GM21737 (cell line): ENCODE data around the gene KRTAP4-9.
"Not testable (repeated sequence)": the region's sequence is repeated elsewhere in the genome, so short reads cannot be mapped to it uniquely, and the experiment has no call there.

Source experiments
- ATAC-seq: cut with Tn5 transposase; IDR thresholded peaks from one replicate; pipeline ENCODE4 v1.9.1; 2021; ENCODE audit warnings: mild to moderate bottlenecking, moderate library complexity; ENCODE audit not compliant: unreplicated experiment

Gene KRTAP4-9

DNA sequence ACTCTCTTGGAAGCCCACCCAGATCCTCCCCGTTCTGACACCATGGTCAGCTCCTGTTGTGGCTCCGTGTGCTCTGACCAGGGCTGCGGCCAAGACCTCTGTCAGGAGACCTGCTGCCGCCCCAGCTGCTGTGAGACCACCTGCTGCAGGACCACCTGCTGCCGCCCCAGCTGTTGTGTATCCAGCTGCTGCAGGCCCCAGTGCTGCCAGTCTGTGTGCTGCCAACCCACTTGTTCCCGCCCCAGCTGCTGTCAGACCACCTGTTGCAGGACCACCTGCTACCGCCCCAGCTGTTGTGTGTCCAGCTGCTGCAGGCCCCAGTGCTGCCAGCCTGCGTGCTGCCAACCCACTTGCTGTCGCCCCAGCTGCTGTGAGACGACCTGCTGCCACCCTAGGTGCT is at the start of gene KRTAP4-9:
Gene KRTAP4-9, plus strand, starts transcription at position 43 of the 400 bp plus-strand sequence. Its CDS starts 0 bp downstream, at position 43.
- ATAC-seq, result not testable (repeated sequence)

DNA sequence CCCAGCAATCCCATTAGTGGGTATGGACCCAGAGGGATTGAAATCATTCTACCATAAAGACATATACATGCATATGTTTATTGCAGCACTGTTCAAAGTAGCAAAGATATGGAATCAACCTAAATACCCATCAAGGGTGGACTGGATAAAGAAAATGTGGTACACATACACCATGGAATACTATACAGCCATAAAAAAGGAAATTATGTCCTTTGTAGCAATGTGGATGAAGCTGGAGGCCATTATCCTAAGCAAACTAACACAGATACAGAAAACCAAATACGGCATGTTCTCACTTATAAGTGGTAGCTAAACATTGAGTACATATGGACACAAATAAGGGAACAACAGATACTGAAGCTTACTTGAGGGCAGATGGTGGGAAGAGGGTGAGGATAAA is 47.6 kb upstream of the KRTAP4-9 start:
- no peak for ATAC-seq

DNA sequence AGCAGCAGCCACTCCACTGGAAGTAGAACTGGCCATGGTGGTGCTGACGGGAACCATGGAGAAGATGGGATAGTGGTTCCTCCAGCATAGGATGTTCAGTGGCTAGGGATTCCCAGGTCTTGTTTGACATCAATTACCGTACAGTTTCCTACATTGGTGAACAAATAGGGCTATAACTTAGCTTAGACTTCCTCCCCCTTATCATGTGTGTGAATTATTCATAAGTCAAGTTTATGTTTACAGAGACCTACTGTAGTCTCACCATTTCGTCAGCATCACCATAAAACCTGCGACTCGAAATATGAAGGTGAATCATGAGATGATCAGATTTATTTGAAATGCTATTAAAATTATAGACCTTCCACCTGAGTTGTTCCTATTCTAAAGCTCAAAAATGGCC is 46.4 kb upstream of the KRTAP4-9 start:
- no peak for ATAC-seq

DNA sequence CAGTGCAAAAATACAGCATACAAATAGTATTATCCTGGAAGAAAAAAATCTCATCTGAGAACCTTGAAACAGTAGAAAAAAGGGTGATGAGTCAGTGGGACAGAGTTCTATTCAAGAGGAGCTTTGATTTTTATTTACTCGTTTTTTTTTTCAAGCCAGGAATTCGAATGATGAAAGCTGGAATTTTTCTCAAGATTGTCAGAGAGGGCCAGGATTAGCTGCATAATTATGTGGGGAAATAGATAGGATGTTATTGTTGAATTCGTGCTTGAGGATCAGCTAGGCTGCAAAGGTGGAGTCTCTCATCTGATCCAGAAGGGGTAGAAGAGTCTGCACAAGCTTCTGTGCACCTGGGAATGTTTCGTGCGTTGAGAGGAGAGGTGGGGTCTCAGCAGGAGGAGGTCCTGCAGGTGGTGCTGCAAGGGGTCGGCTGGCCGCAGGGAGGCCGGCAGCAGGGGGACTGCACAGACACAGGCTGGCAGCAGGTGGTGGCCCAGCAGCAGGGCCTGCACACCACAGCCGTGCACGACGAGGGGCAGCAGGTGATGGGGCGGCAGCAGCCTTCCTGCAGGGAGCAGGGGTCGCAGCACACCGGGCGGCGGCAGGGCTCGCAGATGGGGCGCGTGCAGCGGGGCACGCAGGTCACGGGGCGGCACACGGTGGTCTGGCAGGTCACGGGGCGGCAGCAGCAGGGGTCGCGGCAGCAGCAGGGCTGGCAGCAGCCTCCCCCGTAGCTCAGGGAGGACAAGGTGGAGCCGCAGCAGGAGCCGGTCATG is 45.7 kb upstream of the KRTAP4-9 start:
- ATAC-seq, result not testable (repeated sequence)

DNA sequence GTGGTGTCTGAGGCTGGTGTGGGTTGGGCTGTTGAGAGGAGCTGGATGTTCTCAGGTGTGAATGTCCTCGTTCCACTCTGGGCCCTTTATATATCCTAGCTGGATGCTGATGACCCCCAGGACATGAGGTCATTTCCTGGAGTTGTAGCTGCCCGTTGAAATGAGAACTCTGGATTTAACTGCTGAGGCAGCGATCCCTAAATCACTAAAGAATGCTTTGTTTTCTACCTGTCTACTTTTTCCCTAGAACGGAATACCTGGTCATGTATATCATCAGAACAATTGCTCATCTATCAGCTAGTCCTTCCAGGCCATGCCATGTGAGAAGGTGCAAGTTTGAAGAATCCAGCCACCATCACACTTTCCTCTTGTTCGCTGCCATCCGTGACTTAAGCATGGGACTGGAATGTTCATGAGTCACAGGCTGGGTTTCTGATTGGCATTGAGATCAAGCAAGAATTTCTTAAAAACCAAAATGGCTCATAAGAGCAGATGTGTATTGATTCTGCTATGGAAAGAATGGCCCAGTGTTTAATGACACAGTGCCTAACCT is 45.1 kb upstream of the KRTAP4-9 start, which contains the start of gene KRTAP2-3:
Gene KRTAP2-3, minus strand, starts transcription at position 63 of the 553 bp plus-strand sequence. CDS start 64 bp downstream, outside the sequence.
- no peak for ATAC-seq

DNA sequence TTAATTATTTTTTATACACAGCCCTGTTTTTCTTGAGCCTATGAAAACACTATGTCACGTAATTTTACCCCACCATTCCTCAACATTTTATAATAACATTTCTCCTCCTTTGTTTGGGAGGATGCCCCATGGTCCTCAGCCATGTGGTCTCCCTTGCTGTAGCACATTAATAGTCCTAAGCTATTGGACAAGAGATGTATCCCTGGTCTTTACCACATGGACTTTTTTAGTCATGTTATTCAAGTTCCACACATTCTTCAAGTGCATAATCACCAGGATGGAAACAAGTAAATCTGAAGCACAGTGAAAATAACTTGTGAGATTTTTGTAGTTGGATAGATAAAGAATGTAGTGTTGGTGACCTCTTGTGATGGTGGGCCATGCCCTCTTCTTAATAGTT is 43.2 kb upstream of the KRTAP4-9 start:
- no peak for ATAC-seq

DNA sequence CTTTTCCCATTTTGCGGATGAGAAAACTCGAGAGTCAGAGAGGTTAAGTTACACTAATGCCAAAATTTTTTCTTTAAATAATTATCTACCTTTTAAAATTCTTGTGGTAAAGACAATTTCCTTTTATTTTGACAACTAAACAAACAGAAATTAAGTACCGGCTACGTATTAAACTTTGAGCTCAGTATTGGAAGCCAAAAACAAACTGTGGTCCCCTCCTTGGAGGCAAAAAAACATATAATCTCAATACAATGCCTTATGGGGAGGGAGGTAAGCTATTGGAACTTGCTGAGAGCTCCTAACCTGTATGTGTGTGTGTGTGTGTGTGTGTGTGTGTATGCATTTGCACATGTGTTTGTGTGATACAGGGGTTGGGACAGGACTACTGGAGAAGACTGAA is 41.7 kb upstream of the KRTAP4-9 start:
- no peak for ATAC-seq

DNA sequence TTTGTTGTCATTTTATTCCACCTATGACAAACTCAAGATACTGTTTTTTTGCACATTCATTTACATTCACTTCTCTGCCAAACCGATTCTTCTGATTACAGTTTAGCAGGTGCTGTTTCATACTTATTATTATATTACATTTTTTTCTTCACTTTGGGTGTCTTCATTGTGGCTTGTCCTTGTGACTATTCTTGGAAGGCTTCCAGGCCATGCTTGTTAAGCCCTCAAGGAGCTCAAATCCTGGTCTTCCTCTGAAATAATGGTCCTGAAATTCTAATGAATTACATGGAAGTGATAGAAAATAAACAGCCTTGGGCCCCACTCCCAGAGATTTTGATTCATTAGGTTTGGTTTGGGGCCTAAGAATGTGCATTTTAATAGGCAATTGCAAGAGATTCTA is 40.9 kb upstream of the KRTAP4-9 start:
- ATAC-seq, result no peak

DNA sequence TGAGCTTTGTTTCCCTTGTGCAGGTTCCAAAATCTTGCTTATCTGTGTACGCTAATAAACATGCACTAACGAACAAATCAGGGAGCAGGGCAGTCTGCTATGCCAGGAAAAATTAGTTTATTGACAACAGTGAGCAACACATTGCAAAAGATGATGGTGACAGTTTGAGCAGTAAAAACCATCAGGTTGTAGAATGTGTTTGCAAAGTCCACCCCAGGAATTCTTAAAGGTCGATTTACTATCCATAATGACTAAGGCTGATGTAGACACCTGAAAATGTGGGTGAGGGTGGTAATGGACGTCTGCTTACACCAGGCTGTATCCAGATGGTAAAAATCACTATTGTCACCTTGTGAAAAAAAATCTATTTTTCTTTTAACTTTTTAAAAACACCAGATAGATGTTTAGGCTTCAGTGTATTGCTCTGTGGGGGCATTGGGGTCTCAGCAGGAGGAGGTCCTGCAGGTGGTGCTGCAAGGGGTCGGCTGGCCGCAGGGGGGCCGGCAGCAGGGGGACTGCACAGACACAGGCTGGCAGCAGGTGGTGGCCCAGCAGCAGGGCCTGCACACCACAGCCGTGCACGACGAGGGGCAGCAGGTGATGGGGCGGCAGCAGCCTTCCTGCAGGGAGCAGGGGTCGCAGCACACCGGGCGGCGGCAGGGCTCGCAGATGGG is 40.0 kb upstream of the KRTAP4-9 start:
- ATAC-seq, result not testable (repeated sequence)

DNA sequence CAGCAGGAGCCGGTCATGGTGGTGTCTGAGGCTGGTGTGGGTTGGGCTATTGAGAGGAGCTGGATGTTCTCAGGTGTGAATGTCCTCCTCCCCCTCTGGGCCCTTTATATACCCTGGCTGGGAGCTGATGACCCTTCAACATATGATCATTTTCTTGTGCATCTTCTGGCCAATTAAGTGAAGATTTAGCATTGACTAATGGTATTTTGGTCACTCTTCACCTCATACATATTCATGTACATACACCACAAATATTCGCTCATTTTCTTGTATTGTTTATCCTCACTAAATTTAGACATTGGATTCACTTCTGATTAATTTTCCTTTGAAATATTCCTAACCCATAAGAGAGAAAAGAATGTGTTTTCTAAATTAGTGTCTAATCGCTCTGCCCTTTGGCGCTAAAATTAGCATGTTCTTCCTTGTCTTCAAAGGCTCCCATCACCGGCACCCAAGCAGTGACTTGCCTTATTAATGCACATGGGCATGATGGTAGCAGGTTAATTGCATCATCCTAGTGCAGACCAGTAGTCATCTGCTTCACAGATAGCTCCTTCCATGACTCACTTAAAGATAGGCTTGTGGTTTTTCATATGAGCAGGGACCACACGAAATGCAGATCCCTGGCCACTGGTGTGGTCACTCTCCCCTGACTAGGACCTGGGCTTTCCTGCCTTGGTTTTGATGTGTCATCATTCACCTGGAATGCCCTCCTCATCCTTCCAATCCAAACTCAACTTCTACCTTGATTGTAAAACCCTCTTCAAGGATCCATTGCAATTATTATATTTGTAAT is 39.2 kb upstream of the KRTAP4-9 start, which contains the start of gene KRTAP2-4:
Gene KRTAP2-4, minus strand, starts transcription at position 51 of the 796 bp plus-strand sequence. Its CDS starts 34 bp downstream, at position 17.
- ATAC-seq, result no peak

DNA sequence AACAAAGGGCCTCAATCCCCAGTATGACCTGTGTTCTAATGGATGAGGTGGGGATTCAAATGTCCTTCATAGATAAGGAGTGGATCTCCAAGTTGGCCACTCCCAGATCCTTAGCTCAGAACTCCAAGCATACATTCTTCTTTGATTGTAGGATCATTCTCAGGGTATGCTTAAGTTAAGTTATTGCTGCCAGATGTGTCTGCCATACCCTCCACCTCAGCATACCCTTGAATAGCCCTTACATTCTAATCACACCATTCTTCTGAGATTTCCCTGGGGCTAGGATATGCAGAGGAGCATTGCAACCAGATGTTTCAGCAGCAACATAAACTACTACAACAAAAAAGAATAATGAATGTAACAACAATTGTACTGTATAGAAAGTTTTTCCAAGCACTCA is 37.9 kb upstream of the KRTAP4-9 start:
- no peak for ATAC-seq

DNA sequence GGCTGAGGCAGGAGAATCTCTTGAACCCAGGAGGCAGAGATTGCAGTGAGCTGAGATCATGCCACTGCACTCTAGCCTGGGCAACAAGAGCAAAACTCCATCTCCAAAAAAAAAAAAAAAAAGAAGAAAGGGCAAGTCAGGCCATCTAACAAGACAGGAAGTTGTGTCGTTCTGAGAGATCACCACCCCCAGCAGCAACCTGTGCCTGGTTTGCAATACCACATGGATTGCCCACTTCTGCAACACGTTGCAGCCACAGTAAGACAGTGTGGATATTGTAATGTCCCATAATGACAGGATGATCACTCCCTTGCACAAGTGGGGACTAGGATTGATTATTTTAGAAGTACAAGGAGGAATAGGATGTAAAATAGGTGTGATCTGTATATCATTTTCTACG is 36.2 kb upstream of the KRTAP4-9 start:
- ATAC-seq, result no peak

DNA sequence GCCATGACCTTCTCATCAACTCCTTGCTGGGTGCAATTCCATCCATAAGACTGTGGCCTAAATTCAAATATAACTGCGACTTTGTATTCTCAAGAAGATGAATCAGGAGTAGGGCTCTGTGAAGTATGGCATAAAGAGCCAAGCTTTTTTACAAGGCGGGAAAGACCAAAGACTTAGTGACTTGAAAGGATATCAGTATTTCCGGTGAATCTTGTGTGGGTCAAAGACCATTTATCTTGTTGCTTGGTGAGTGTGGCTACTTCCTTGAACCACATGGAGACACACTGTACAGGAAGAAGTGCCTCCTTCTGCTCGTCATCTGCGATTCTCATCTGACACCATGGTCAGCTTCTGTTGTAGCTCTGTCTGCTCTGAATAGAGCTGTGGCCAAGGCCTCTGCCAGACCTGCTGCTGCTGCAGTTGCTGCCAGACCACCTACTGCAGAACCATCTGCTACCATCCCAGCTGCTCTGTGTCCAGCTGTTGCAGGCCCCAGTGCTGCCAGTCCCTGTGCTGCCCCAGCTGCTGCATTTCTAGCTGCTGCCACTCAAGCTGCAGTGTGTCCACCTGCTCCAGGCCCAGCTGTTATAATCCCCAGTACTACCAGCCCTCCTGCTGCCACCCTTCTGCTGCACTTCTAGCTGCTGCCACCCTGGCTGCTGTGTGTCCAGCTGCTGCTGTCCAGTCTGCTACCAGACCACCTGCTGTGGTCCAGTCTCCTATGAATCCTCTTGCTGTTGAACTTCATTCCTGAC is 33.4 kb upstream of the KRTAP4-9 start:
- no peak for ATAC-seq

DNA sequence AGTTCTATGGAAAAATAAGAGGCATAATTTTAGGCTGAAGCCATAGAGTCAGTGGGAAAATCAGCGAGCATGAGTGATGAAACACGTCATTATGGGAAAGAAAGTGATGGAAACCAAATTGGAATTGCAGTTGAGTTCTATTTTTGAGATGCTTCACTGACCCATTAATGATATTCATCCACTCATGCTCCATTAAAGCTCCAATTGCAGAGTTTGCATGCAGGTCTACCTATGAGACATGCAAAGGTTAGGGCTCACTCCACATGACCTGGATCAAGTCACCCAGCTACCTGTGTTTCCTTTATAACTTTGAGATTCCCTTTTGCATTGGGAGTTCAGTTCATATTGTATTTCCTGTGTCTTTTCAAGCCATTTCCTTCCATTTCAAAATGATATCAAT is 31.5 kb upstream of the KRTAP4-9 start:
- ATAC-seq, result no peak

DNA sequence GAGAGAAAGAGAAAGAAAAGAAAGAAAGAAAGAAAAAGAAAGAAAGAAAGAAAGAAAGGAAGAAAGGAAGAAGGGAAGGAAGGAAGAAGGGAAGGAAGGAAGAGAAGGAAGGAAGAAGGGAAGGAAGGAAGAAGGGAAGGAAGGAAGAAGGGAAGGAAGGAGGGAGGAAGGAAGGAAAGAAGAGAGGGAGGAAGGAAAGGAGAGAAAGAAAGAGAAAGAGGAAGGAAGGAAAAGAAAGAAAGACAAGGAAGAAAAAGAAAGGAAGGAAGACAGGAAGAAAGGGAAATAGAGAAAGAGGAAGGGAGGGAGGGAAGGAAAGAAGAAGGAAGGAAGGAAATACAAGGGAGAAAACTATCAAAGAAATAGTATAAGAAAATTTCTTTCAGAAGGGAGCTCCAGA is 28.4 kb upstream of the KRTAP4-9 start:
- ATAC-seq, result no peak

DNA sequence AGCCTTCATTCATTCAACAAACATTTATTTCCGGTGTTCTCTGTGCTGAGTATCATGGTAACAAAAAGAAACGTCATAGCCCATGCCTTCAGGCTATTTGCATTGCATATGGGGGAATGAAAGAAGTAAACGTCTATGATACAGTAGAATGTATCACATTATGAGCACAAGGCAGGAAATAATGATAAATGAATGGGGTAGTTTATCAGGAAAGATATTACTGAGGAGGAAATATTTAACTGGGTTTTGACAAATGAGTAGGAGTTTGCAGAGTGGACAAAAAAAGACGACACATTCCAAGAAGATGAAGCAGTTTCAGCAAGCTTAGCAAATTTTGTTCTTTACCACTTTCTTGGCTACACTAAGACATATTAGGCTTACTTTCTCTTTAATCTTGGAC is 22.6 kb upstream of the KRTAP4-9 start:
- ATAC-seq, result no peak

DNA sequence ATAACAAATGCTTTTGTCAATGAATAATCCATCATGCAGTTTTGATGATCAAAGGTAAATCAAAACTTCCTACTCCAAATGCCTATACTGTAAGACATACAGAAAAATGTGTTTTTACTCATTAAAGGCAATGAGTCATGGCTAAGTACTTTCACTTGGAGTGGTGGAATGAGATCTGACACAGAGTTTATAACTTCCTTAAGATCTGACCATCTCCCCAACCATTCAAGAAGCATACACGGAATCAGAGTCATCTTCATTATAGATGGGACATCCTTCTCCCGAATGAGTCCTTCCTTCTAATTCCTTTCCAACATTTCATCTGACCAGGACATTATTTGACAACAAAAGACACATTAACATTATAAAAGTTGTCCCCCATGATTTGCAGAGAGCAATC is 21.8 kb upstream of the KRTAP4-9 start:
- not testable (repeated sequence) for ATAC-seq

DNA sequence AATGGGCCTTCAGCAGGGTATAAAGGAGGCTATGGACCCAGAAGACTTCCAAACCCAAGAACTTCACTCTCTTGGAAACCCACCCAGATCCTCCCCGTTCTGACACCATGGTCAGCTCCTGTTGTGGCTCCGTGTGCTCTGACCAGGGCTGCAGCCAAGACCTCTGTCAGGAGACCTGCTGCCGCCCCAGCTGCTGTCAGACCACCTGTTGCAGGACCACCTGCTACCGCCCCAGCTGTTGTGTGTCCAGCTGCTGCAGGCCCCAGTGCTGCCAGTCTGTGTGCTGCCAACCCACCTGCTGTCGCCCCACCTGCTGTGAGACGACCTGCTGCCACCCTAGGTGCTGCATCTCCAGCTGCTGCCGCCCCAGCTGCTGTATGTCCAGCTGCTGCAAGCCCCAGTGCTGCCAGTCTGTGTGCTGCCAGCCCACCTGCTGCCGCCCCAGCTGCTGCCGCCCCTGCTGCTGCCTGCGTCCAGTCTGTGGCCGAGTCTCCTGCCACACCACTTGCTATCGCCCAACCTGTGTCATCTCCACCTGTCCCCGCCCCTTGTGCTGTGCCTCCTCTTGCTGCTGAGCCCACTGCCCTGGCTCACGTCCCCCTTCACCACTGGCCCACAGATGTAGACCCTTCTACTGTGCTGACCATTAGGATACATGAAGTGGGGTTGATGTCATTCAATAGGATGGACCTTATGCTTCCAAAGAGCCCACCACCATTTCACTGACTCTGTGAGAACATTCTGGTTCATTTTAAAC is 20.9 kb upstream of the KRTAP4-9 start, which contains the start of gene KRTAP4-7:
Gene KRTAP4-7, plus strand, starts transcription at position 51 of the 757 bp plus-strand sequence. Its CDS starts 57 bp downstream, at position 108.
- not testable (repeated sequence) for ATAC-seq

DNA sequence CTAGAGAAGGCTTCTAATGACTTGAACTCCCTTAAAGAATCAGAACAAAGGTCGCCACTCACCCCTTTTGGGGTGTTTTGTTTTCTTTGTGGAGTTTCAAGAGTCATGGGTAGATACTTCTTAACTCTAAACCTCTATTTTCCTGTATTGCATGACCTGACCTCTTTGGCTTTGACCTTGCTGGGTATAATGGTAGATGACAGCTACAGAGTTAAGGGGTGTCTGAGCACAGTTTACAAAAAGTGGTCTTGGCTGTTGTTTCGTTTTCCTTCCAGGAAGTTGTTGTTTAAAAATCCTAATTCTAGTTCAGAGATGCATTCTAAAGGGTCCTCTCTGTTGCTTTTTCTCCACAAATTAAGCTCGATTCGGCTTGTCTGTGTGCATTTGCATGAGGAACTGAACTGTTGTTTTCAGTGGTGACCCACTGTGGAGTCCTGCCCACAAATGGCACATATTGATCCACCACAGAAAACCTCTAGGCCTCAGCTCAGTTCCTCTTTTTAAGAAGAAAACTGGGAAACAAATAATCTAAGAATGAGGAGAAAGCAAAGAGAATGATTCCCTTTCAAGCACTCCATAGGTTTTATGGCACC is 16.3 kb upstream of the KRTAP4-9 start:
- not testable (repeated sequence) for ATAC-seq
